Measurements from ENCODE around the gene IGFBP2.

IGFBP2 gene

DNA sequence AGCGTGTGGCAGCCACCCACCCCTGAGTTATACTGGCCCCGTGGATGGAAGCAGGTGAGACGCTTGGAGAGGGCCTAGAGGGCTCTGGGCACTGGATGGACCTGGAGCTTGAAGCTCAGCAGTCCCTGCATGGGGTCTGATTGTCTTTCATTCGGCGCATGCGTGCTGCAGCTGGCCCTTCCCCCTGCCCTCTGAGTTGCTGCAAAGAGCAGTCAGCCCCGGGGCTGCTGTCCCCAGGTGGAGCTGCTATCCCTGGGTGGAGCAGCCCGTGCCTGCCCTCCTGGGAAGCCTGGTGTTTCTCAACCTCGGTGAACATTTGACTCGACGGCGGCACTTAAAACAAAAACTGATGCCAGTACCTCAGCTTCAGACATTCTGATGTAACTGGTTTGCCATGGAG lies 32.5 kb downstream of the IGFBP2 start:
- peak; percentile 51 for DNase-seq

DNA sequence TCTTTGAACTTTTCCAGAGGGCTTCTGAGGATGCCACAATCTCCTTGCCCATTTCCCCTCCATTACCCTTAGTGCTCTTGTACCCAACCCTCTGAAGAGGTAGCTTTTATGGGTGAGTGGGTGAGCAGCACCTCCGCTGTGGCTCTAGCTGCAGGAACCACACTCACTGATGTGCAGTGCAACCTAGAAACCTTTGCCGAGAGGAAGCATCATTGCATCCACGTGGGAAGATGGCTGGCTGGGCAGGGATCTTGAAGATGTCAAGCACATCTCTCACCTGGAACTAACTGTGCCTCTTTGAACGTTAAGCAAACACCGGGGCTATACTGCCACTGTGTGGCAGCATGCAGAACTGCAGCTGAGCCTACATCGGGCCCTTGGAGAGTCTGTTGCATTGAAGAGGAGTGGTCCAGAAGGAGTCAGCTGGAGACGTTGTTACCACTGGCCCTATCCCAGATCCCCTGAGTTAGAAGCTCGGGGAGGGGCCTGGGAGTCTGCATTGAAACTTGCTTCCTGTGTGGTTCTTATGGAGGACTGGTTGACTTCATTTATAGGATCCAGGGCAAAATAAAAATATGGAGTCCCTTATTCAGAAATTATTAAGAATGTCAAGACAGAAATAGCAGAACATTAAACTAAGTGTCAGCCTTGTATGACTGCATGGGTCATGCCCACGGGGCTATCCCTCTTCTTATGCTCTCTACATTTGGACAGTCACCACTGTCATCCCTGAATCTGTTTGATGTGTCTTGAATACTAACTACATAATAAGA lies 33.4 kb downstream of the IGFBP2 start:
- peak; percentile 70 for DNase-seq

GRCh38 chr2:216670266-216671080 lies 37.3 kb downstream of the IGFBP2 start:
- DNase-seq, result no peak

GRCh38 chr2:216671081-216671411 lies 37.8 kb downstream of the IGFBP2 start:
- DNase-seq, result no peak

DNA sequence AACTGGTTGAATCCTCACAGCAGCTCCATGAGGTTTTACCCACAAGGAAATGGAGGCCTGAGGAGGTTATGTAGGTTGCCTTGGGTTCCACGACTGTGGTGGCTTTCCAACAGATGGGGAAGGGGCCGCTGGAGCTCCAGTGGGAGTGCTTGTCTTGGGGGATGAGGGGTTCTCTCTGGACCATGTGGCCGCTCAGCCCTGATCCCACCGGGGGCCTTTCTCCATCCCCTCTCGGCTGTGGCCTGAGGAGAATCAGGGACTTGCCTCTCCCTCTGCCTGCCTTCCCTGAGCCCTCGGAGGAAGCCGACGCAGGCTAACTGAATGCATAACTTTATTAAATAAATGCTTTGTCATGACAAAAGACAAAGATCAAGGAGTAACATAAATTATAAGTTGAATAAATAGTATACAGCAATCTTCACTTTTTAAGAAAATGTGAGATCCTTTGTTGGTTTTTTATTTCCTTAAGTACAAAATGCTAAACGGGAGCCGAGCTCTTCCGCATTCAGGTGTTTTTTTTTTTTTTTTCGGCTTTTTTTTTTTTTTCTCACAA lies 38.6 kb downstream of the IGFBP2 start:
- DNase-seq, result no peak

GRCh38 chr2:216672466-216672865 lies 39.2 kb downstream of the IGFBP2 start:
- DNase-seq, result no peak

GRCh38 chr2:216673021-216673420 lies 39.8 kb downstream of the IGFBP2 start:
- DNase-seq, result no peak

DNA sequence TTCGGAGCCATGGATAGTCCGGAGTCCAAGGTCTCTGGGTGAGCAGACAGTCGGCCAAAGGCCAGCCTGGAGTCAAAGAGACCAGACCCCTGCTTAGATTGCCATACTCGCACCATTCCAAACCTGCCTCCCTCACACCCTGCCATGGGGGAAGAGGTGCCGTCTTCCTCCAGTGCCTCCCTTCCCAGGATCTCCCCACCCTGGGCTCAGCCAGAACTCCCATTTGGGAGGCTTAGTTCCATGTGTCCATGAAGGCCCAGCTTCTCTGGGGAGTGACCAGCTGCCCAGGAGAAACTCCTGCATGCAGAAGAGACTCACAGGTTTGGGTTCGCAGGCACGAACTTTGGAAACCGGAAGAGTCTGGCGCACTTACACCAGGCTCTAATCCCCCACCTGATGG lies 40.4 kb downstream of the IGFBP2 start:
- DNase-seq, result no peak

- no peak for DNase-seq
Observed at GRCh38 chr2:216674376-216674775, 41.2 kb downstream of the IGFBP2 start.

GRCh38 chr2:216676630-216677029 lies 43.4 kb downstream of the IGFBP2 start:
- DNase-seq, result no peak

GRCh38 chr2:216677439-216678097 lies 44.3 kb downstream of the IGFBP2 start:
- no peak for DNase-seq

GRCh38 chr2:216678098-216678465 lies 44.9 kb downstream of the IGFBP2 start:
- DNase-seq, result no peak

GRCh38 chr2:216678813-216679657 lies 45.8 kb downstream of the IGFBP2 start:
- no peak for DNase-seq

DNA sequence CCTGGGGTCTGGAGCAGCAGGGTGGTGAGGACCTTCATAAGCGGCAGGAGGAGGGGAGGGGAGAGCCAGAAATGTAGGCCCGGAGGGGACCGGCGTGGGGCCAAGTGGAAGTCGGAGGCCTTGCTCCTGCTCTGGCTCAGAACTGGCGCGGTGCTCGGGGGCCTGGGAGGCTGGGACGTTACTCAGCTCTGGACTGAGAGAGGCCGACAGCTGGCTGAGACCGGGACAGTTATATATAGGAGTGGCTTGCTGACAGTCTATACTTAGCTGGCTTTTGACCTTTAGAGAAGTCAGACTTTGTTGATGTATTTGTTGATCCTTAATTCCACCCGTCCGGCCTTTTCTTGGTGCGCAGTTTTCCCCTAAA lies 46.4 kb downstream of the IGFBP2 start:
- no peak for DNase-seq

DNA sequence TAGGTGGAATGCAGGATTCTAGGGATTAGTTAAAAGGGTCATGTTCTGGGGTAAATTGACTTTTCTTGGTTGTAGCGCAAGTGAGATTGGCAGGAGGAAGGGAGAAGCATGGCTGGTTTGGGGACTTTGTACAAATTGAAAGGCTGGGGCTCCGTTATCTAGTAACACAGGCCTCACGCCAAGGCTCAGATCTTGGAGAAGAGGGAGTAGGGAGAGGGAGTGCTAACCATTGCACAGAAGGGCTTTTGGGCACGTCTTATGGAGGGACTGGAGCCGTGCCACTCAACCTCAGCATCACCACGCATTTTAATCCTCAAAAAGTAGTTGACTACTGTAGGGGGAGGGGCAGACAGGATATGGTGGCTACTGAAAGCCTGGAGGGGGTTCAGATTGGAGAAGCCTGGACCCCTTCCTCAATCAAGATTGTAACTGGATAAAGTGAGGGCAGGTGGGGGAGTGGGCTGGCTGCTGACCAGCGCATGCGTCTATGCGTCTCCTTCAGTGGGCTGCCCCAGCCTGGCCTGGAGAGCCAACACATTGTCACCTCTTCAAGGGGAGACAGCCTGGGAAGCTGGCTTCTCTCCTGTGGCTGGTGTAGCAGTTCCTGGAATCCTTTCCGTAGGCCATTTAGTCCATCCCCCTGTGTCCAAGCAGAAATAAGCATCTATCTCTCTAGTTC lies 47.9 kb downstream of the IGFBP2 start:
- DNase-seq, result no peak

DNA sequence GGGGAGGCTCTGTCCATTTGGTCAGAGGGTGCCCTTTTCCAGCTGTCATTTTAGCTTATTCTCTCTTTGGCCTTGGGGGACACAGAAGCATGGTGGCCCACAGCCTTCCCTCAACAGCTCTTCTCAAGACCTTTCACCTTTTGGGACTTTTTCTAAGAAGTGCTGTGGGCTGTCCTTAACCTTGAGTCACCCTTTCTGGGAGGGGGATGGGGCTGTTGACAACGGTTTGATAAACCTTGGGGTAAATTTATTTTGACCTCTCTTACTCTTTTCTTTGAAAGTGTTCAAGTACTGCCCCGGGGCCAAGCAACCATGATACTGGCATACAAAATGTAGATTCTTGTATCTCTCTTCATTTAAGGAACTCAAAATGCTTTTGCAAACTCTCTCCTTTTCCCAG lies 48.5 kb downstream of the IGFBP2 start:
- no peak for DNase-seq

- DNase-seq, result peak; percentile 90
Observed at GRCh38 chr2:216683846-216684245, 50.6 kb downstream of the IGFBP2 start.

DNA sequence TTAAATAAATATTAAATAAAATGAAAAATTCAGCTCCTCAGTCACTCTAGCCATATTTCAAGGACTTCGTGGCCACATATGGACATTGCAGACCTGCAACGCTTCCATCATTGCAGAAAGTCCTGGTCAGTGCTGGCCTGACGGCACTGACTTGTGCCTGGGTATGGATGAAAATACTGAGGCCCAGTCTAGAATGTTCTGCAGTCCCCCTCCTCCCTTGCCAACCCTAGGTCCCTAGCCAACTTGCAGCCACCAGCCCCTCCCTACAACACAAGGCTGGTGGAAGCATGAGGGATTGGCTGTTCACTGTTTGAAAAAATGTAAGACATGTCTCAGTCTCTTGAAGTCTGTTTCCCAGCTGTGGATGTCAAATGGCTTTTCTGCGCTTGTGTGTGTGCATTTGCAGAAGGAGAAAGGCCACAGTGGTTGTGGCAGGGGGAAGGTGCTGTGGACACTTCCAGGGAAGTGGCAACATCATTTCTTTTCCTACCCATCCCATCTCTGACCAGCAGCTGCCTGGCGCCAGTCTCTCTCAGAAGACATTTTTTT lies 52.2 kb downstream of the IGFBP2 start:
- no peak for DNase-seq

GRCh38 chr2:216687111-216687510 lies 53.9 kb downstream of the IGFBP2 start:
- no peak for DNase-seq

- no peak for DNase-seq
Observed at GRCh38 chr2:216687646-216688045, 54.4 kb downstream of the IGFBP2 start.

DNA sequence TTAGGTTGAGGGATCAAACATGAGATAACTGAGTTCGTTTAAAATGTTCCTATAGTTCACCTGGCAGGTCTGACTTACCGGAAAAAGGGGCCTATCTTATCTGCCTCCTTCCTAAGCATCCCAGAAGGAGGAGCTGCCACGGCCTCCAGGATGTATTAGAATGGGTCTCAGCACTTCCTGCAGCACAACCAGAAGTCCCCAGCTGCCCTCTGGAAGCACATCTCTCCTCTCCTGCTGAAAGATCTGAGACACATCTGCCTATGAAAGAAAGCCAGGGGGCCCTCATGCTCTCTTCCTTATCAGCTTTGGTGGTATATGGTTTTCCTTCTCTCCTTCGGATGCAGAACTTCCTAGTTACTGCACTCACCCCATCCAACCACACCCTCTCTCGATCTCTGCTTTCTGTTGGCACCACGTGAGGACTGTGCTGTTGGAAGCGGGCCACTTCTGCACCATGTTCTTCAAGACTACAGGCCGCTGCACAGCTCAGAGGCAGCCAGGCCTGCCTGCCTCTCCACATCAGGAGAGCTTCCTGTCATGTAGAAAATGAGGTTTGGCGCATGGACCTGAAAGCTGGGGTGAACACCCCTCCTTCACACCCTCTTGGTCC lies 55.6 kb downstream of the IGFBP2 start:
- no peak for DNase-seq

All from fibroblast of upper back skin (primary cell).